ENCODE data around the gene CTNNBIP1.

Gene CTNNBIP1

DNA sequence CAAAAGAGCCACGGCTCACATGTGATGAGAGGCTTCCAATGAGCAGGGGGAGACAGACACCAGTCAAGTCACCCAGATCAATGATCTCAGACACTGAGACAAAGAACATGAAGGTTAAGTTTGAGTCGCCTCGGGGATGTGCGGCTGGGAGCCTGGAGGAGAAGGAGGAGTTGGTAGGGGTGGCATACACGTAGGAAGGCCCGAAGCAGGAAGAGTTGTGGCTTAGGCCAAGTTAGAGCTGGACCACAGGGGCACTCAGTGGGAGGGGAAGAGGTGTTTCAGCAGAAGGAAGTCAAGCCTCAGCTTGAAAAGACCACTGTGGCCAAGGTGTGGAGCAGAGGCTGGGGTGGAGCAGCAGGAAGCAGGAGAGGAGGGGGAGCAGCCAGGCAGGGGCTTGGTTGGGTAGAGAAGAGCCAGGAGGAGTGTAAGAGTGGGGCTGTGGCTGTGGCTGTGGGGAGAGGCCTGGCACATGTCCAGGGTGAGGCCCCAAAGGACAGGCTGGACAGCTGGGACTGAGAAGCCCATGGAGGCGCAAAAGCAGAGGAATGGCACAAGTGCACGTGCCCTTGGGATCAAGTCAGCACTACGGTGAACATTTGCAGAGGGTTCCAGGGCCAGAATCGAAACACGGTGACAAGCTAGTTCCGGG lies 27.6 kb downstream of the CTNNBIP1 start:
- Mint-ChIP-seq H3K27me3 (no peaks in the 10 kb centered on the region), H3K9me3 (no peaks in the 10 kb centered on the region), H3K27ac (peak overlapping the region; percentile 88 to 90), H3K36me3 (ENCODE audit: insufficient read depth) (peaks cover 6% of the 10 kb centered on the region), H3K4me3 (peak overlapping the region; percentile 58 to 75), H3K4me1 (ENCODE audit: low read depth in 2 of 2) (peaks cover 35 to 37% of the 10 kb centered on the region in 2 donors)
- ATAC-seq (replicated peaks) (peak; percentile 84), DNase-seq (peak; percentile 20 to 30 (median 25))

DNA sequence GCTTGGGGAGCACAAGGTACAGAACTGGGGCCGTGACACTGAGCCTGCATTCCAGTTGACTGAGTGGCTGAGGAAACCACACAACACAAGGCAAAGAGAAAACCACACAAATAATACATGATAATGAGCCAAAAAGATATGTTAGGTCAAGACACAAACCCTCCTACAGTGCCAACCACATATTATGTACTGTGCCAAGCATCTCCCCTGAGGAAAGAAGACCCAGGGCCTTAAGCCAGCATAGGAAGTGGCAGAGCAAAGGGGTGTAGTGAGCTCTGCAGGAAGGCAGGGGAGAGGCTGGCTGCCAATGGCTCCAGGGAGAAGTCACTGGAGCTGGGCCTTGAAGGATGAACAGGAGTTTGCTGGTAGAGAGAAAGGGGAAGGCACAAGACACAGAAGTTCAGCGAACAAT lies 28.2 kb downstream of the CTNNBIP1 start:
- Mint-ChIP-seq H3K9me3 (no peaks in the 10 kb centered on the region), H3K4me1 (ENCODE audit: low read depth in 2 of 2) (peaks cover 35 to 37% of the 10 kb centered on the region in 2 donors), H3K27ac (peak overlapping the region; percentile 88 to 90), H3K4me3 (peak overlapping the region; percentile 58 to 75), H3K36me3 (ENCODE audit: insufficient read depth) (peaks cover 6% of the 10 kb centered on the region), H3K27me3 (no peaks in the 10 kb centered on the region)
- peak; percentile 39 for ATAC-seq (replicated peaks)
- DNase-seq: no peak

DNA sequence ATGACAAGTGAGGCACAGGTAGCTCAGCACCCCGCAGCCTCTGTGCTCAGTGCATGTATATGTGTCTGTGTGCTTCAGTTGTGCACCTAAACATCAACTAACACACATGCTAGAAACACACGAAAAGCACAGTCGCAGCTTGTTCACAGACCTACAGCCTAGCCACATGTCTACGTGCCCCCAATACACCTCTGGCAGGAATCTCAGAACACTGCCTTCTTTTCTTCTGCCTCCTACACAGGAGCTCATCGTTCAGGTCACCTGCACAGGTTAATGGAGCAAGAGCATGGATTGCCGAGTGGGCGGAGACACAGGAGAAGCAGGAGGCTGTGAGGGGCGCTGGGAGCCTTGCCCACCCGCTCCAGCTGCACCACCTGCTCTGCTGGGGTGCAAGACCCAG lies 31.7 kb downstream of the CTNNBIP1 start:
- no peaks in the 10 kb centered on the region for H3K9me3 Mint-ChIP-seq
- no peak overlapping the region for H3K4me3 Mint-ChIP-seq
- DNase-seq: no peak
- no peak for ATAC-seq (replicated peaks)
- H3K4me1 Mint-ChIP-seq (ENCODE audit: low read depth in 2 of 2): peaks cover 29 to 34% of the 10 kb centered on the region in 2 donors
- H3K27ac Mint-ChIP-seq: no peak overlapping the region
- peaks cover 6% of the 10 kb centered on the region for H3K36me3 Mint-ChIP-seq (ENCODE audit: insufficient read depth)
- no peaks in the 10 kb centered on the region for H3K27me3 Mint-ChIP-seq

DNA sequence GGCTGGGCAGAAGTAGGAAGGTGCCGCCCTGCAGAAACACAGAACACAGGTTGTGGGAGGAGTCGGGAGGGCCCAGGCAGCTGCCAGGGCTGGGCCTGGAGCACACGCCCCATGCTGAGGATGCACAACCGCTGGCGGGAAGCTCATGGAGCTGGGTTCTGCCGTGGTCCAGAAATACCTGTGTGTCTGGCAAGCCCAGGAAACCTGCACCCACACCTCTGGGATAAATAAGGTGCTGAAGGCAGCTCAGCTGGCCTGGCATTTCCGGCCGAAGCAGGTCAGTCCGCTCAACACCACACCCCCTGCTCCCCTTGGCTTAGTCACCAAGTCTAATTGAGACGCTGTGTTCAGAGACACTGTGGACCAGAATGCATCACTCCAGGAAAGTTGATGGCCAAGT lies 32.1 kb downstream of the CTNNBIP1 start:
- Mint-ChIP-seq H3K9me3 (no peaks in the 10 kb centered on the region), H3K27ac (no peak overlapping the region), H3K27me3 (no peaks in the 10 kb centered on the region), H3K36me3 (ENCODE audit: insufficient read depth) (peaks cover 6% of the 10 kb centered on the region), H3K4me1 (ENCODE audit: low read depth in 2 of 2) (peaks cover 25 to 30% of the 10 kb centered on the region in 2 donors), H3K4me3 (no peak overlapping the region)
- ATAC-seq (replicated peaks) (no peak), DNase-seq (no peak)

DNA sequence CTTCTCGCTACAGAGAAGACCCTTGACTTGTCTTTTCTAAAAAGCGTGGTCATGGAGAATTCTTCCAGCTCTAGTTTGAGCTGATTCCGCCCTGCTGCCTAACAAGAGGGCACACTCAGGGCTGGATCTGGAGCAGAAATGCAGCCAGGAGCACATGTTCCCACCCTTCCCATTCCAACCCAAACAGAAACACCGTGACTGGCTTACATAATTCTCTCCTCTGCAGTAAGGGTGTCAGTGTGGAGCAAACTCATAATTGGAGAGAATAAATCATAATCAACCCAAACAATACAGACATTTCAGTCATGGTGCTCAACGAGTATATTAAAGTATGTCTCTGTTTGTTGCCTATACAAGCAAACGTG lies 34.5 kb downstream of the CTNNBIP1 start:
- DNase-seq: no peak
- peak overlapping the region in 1 of 2 donors; percentile 62 for H3K27ac Mint-ChIP-seq
- no peak overlapping the region for H3K4me3 Mint-ChIP-seq
- peaks cover 6 to 8% of the 10 kb centered on the region in 2 donors for H3K4me1 Mint-ChIP-seq (ENCODE audit: low read depth in 2 of 2)
- no peaks in the 10 kb centered on the region for H3K9me3 Mint-ChIP-seq
- ATAC-seq (replicated peaks): no peak
- no peaks in the 10 kb centered on the region for H3K36me3 Mint-ChIP-seq (ENCODE audit: insufficient read depth)
- H3K27me3 Mint-ChIP-seq: no peaks in the 10 kb centered on the region

DNA sequence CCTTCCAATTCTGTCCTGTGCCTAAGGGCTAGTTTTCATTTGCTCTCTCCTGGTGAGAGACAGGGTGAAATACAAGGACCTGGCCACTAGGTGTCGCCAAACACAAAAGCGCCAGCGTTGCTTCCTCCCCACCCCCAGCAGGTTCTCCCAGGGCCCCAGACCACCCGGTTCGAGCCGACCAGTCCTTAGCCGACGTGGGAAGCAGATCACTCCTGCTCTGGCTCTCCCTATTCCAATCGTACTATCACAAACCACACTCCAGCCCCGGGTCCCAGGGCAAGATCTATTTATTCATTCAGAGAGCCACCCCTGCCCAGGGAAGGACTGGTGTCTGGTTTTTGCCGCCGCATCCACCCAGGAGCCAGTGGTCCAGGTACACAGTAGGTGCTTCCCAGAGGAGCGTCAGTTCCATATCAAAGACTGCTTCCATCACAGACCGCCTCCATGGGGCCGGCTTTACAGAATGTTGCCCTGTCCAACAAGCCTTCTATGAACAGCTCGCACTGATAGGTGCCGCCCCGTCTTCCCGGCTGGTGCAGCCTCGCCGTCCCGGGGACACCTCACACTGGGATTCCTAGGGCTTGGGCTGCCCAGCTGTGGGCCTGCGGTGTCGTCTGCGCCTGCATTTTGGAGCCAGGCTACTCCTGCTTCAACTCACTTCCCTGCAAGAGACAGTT lies 35.0 kb downstream of the CTNNBIP1 start:
- Mint-ChIP-seq H3K36me3 (ENCODE audit: insufficient read depth) (no peaks in the 10 kb centered on the region), H3K27me3 (no peaks in the 10 kb centered on the region), H3K9me3 (no peaks in the 10 kb centered on the region), H3K4me3 (peak overlapping the region in 1 of 2 donors; percentile 10), H3K27ac (peak overlapping the region in 1 of 2 donors; percentile 62), H3K4me1 (ENCODE audit: low read depth in 2 of 2) (peaks cover 6 to 8% of the 10 kb centered on the region in 2 donors)
- DNase-seq (peak; percentile 63 to 70 (median 64)), ATAC-seq (replicated peaks) (peak; percentile 93)

DNA sequence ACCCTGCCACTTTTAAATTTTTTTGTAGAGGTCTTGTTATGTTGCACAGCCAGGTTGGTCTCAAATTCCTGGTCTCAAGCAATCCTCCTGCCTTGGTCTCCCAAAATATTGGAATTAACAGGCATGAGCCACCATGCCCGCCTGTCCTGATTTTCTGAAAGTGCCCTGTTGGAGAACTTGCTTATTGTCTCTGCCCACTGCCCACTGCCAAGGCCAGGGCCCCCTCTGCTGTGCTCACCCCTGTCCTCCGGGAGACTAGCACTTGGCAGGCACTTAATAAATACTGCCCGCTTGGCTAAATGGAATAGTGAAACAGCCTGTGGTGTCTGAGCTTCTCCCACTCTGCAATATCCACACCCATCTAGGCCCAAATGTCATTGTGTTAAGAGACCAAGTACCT lies 35.7 kb downstream of the CTNNBIP1 start:
- DNase-seq (no peak), ATAC-seq (replicated peaks) (no peak)
- H3K4me1 Mint-ChIP-seq (ENCODE audit: low read depth in 2 of 2): peaks cover 6 to 8% of the 10 kb centered on the region in 2 donors
- no peak overlapping the region for H3K4me3 Mint-ChIP-seq
- no peaks in the 10 kb centered on the region for H3K9me3 Mint-ChIP-seq
- no peaks in the 10 kb centered on the region for H3K27me3 Mint-ChIP-seq
- no peaks in the 10 kb centered on the region for H3K36me3 Mint-ChIP-seq (ENCODE audit: insufficient read depth)
- no peak overlapping the region for H3K27ac Mint-ChIP-seq

DNA sequence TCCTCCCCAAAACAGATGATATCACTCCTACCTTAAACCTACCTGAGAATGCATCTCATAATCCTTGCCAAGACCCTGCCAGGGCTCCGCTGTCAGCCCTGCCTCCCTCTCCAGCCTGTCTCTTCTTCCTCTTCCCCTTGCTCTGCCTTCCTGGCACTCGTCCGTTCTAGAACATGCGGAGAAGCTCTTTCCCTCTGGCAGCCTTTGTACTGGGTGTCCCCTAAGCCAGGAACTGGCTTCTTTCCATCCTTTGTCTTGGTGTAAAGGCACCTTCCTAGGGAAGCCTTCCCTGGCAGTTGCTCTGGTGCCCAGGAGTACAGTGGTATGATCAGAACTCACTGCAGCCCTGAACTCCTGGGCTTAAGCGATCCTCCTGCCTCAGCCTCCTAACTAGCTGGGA lies 36.1 kb downstream of the CTNNBIP1 start:
- Mint-ChIP-seq H3K4me1 (ENCODE audit: low read depth in 2 of 2) (peaks cover 6 to 8% of the 10 kb centered on the region in 2 donors), H3K9me3 (no peaks in the 10 kb centered on the region), H3K27ac (no peak overlapping the region), H3K27me3 (no peaks in the 10 kb centered on the region), H3K36me3 (ENCODE audit: insufficient read depth) (no peaks in the 10 kb centered on the region), H3K4me3 (no peak overlapping the region)
- ATAC-seq (replicated peaks) (no peak), DNase-seq (no peak)

DNA sequence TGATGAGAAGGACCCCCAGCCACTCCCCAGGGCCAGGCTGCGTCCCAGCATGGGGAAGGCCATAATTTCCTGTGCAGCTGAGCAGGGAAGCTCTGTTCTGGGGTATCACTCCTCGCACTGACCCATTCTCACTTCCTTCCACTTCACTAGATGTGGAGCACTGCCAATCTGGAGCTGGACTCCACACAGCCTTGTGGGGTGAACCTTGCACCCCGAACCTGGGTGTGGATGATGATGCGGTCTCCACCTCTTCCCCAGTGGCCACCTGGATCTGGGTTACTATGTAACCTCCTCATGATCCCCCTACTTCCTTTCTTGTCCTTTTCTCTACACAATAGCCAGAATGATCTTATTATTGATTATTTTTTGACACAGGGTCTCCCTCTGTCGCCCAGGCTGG lies 36.7 kb downstream of the CTNNBIP1 start:
- DNase-seq (no peak), ATAC-seq (replicated peaks) (no peak)
- H3K36me3 Mint-ChIP-seq (ENCODE audit: insufficient read depth): no peaks in the 10 kb centered on the region
- no peak overlapping the region for H3K4me3 Mint-ChIP-seq
- no peaks in the 10 kb centered on the region for H3K27me3 Mint-ChIP-seq
- peaks cover 6 to 8% of the 10 kb centered on the region in 2 donors for H3K4me1 Mint-ChIP-seq (ENCODE audit: low read depth in 2 of 2)
- H3K9me3 Mint-ChIP-seq: no peaks in the 10 kb centered on the region
- no peak overlapping the region for H3K27ac Mint-ChIP-seq

DNA sequence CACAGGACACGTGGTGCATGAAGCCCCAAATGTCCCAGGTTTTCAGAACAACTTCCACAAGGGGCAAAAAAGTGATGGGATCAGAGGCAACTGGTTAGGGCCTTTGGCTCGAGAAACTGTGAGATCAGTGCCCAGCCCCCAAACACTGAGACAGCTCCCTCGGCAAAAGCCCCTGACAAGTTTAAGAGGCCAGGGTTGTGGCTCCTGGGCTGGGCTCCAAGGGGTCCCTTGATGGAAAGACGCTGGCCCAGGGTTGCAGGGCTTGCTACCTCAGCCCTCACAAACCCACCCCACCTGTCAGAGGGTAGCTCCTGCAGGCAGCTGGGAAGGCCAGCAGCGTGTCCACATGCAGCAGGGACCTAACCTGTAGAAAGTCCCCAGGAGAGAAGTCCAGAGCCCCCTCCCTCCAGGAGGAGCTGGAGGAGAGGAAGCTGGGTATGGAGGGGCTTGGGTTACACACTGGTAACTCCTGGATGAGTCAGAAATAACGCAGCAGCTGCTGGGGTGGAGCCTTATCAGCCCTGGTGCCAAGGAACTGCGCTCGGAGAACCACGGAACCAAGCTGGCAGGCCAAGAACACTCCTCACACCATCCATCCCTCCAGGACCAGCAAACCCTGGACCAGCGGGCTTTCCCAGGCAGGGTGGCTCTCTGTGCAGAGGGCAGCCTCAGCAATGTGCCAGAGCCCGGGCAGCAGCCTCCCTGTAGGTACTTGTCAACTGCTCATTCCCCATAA lies 37.5 kb downstream of the CTNNBIP1 start:
- DNase-seq (no peak), ATAC-seq (replicated peaks) (no peak)
- Mint-ChIP-seq H3K36me3 (ENCODE audit: insufficient read depth) (no peaks in the 10 kb centered on the region), H3K27me3 (no peaks in the 10 kb centered on the region), H3K4me3 (no peak overlapping the region), H3K27ac (no peak overlapping the region), H3K4me1 (ENCODE audit: low read depth in 2 of 2) (peaks cover 6 to 8% of the 10 kb centered on the region in 2 donors), H3K9me3 (no peaks in the 10 kb centered on the region)

DNA sequence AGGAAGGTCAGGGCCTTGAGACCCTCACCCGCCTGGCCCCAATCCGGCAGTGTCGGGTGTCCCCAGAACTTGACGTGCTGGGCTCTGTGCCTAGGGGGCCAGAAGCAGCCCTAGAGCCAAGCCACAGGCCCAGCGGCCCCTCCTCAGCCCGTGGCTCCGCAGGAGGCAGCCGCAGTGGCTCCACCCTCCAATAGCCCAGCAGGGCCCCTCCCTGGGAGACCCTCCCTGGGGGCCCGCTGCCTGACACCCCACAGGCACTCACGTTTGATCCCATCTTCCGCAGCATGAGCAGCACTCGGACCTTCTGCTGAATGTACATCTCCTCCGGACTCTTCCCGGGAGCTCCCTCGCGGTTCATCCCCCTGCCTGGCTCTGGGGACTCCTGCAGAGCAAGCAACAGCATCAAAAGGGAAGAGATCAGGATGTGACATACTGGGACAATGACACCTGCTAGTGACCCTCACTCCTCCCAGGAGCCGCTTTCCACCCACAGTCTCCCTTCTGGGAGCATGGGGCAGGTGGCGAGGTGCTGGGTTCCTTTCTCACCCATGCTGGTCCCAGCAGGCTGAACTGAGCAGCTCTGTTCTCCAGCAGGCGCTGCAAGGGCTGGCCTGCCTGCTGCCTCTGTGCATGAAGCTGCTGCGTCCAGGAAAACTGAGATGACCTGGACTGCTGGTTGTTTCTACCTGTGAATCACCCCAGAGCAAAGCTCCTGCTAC lies 38.2 kb downstream of the CTNNBIP1 start:
- no peak for ATAC-seq (replicated peaks)
- H3K27ac Mint-ChIP-seq: no peak overlapping the region

DNA sequence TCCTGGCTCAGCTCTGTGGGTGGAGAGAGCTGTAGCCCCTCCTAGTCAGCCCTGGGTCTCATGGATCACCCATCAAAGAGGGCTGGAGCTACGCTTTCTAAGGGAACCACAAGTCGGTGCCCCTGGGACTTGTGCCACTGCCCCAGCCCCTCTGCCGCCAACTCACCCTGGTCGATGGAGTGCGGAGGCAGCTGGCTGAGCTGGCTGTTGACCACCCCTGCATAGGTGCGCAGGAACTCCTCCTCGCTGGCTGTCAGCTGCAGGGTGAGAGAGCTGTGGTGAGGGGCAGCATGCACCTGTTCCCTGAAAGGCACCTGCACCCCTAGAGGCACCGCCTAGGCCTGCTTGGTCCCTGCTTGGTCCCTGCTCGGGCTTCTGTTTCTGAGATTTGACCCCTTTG lies 39.0 kb downstream of the CTNNBIP1 start:
- H3K4me3 Mint-ChIP-seq: no peak overlapping the region
- ATAC-seq (replicated peaks) (no peak), DNase-seq (no peak)
- H3K27ac Mint-ChIP-seq: no peak overlapping the region
- no peaks in the 10 kb centered on the region for H3K9me3 Mint-ChIP-seq
- H3K36me3 Mint-ChIP-seq (ENCODE audit: insufficient read depth): no peaks in the 10 kb centered on the region
- peaks cover 12 to 13% of the 10 kb centered on the region in 2 donors for H3K4me1 Mint-ChIP-seq (ENCODE audit: low read depth in 2 of 2)
- H3K27me3 Mint-ChIP-seq: no peaks in the 10 kb centered on the region

More for the DNA sequence above, 38.2 kb downstream of the CTNNBIP1 start:
- Mint-ChIP-seq H3K36me3 (ENCODE audit: insufficient read depth) (no peaks in the 10 kb centered on the region), H3K27me3 (no peaks in the 10 kb centered on the region), H3K4me3 (no peak overlapping the region), H3K4me1 (ENCODE audit: low read depth in 2 of 2) (peaks cover 9 to 10% of the 10 kb centered on the region in 2 donors), H3K9me3 (no peaks in the 10 kb centered on the region)
- DNase-seq: no peak

DNA sequence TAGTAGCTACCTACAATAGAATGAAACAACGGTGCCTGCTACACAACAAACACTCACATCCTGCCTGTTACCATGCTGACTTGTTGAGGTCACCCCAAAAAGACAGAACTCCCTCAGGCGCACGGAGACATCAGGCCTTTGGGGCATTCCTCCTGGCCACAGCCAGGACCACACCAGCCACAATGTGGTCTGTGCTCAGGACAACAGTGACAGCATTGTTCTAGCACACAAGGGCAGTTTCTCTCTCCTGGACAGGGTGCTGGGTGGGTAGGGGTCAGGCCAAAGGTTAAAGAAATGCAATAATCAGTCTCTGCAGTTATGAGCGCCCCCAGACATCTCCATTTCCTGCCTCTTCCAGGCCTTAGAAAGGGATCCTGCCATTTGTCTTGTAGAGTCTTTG lies 39.5 kb downstream of the CTNNBIP1 start:
- no peak overlapping the region for H3K27ac Mint-ChIP-seq
- ATAC-seq (replicated peaks) (no peak), DNase-seq (no peak)
- no peaks in the 10 kb centered on the region for H3K9me3 Mint-ChIP-seq
- no peaks in the 10 kb centered on the region for H3K27me3 Mint-ChIP-seq
- no peak overlapping the region for H3K4me3 Mint-ChIP-seq
- H3K4me1 Mint-ChIP-seq (ENCODE audit: low read depth in 2 of 2): peaks cover 11 to 12% of the 10 kb centered on the region in 2 donors
- H3K36me3 Mint-ChIP-seq (ENCODE audit: insufficient read depth): no peaks in the 10 kb centered on the region
